Measurements from ENCODE around the gene TPST1. TPM values are rescaled to one million over a fixed set of nuclear protein-coding genes. Genes with fewer than 3 reads are reported as not detected.
"Not testable (repeated sequence)": the region's sequence is repeated elsewhere in the genome, so short reads cannot be mapped to it uniquely, and the experiment has no call there.

Gene TPST1
- total and polyA plus RNA-seq, 9 of the 15 experiments (the other 6 are each of a cell fraction or from before 2014, with no cell fraction given): 0.15 to 2.2 (median 0.53) TPM

DNA sequence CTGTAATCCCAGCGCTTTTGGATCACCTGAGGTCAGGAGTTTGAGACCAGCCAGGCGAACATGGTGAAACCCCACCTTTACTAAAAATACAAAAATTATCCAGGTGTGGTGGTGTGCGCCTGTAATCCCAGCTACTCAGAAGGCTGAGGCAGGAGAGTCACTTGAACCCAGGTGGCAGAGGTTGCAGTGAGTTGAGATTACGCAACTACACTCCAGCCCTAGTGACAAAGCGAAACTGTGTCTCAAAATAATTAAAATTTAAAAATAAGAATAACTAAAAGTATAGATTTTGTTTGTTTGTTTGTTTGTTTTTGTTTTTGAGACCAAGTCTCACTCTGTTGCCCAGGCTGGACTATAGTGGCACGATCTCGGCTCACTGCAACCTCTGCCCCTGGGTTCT, 49.1 kb upstream of the TPST1 start:
- BruUV-seq (replicated peaks); in situ Hi-C loops (cut with MboI); intact Hi-C loops (cut with micrococcal nuclease); H3K27ac ChIP-seq (ENCODE audit: extremely low read depth, low read depth, low read length); H3K9ac ChIP-seq (ENCODE audit: insufficient read depth in 1 of 2, low read depth in 2 of 2, low read length in 2 of 2); H3K4me3 ChIP-seq; H3K9me1 ChIP-seq (ENCODE audit: control insufficient read depth, insufficient read depth, low read length); ATAC-seq; H2AFZ ChIP-seq (ENCODE audit: low read depth, low read length); H3K4me1 ChIP-seq (replicated peaks in 1 of 2; ENCODE audit: control insufficient read depth in 2 of 2, insufficient read depth in 2 of 2, low read length in 2 of 2); H4K20me1 ChIP-seq (replicated peaks; ENCODE audit: control insufficient read depth, insufficient read depth, low read length); H3K27me3 ChIP-seq (ENCODE audit: control insufficient read depth in 2 of 2, insufficient read depth in 2 of 2, low read length in 2 of 2); H3K4me2 ChIP-seq (ENCODE audit: insufficient read depth, low read length); H3K79me2 ChIP-seq (ENCODE audit: control insufficient read depth, insufficient read depth, low read length); H3K9me3 ChIP-seq (replicated peaks; ENCODE audit: control insufficient read depth, insufficient read depth, low read depth, low read length); FAIRE-seq; POLR2A ChIA-PET; CTCF ChIA-PET (ENCODE audit: low intra/inter-chr PET ratio); DNase-seq (ENCODE audit: extremely low read depth in 1 of 4, low spot score in 3 of 4); TF ChIP-seq CEBPG (CRISPR knock-in tag; IDR thresholded peaks at IDR 0.05): not testable (repeated sequence)
- TF ChIP-seq CEBPG (tag; conservative IDR thresholded peaks at IDR 0.05 in 1 of 2, IDR thresholded peaks at IDR 0.05 in 1 of 2): peak in 1 of 2 experiments; percentile 92; a peak in 3 of 4 replicates
- TF ChIP-seq CEBPB (tag; IDR thresholded peaks at IDR 0.05): peak; percentile 94
- peaks cover 72% of the 10 kb centered on the region for H3K36me3 ChIP-seq (ENCODE audit: control insufficient read depth, insufficient read depth, low read length)
- WGBS (ENCODE audit: insufficient coverage, low coverage, missing lambda C conversion rate): 98% methylated on average over 7 of the region's 7 CpGs

DNA sequence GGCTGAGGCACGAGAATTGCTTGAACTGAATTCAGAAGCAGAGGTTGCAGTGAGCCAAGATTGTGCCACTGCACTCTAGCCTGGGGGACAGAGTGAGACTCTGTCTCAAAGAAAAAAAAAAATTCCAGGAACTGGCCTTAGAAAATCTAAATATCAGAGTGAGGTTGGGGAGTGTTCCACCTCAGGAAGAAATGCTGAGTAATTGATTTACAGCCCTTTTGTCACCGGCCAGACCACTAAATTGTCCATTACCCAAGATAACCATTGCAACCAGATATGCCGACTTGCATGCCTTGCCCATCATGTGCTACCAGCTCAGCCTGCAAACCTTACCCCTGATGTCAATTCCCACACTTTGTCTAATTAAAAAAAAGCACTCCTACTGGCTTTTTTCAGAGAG, 48.1 kb upstream of the TPST1 start:
- Histone ChIP-seq H3K27ac (ENCODE audit: extremely low read depth, low read depth, low read length) (no peak overlapping the region), H3K9me1 (ENCODE audit: control insufficient read depth, insufficient read depth, low read length) (no peaks in the 10 kb centered on the region), H3K79me2 (ENCODE audit: control insufficient read depth, insufficient read depth, low read length) (no peaks in the 10 kb centered on the region), H3K4me3 (no peak overlapping the region), H2AFZ (ENCODE audit: low read depth, low read length) (no peak overlapping the region), H4K20me1 (replicated peaks; ENCODE audit: control insufficient read depth, insufficient read depth, low read length) (no peaks in the 10 kb centered on the region), H3K36me3 (ENCODE audit: control insufficient read depth, insufficient read depth, low read length) (peaks cover 62% of the 10 kb centered on the region), H3K4me2 (ENCODE audit: insufficient read depth, low read length) (no peak overlapping the region), H3K4me1 (replicated peaks in 1 of 2; ENCODE audit: control insufficient read depth in 2 of 2, insufficient read depth in 2 of 2, low read length in 2 of 2) (peaks cover 6 to 9% of the 10 kb centered on the region in 2 experiments; a peak in 4 of 5 replicates), H3K9ac (ENCODE audit: insufficient read depth in 1 of 2, low read depth in 2 of 2, low read length in 2 of 2) (no peak overlapping the region; a peak in 1 of 4 replicates), H3K9me3 (replicated peaks; ENCODE audit: control insufficient read depth, insufficient read depth, low read depth, low read length) (peaks cover 4% of the 10 kb centered on the region; the same call in 1 of the 2 replicates), H3K27me3 (ENCODE audit: control insufficient read depth in 2 of 2, insufficient read depth in 2 of 2, low read length in 2 of 2) (no peaks in the 10 kb centered on the region)
- BruUV-seq (replicated peaks): no TSS peak
- FAIRE-seq (peak; percentile 80), DNase-seq (ENCODE audit: extremely low read depth in 1 of 4, low spot score in 3 of 4) (peak in 2 of 4 experiments; percentile 57 to 58), ATAC-seq (peak; percentile 73)
- ChIA-PET CTCF (ENCODE audit: low intra/inter-chr PET ratio) (no interaction called here), POLR2A (interaction anchor here (0.6 kb wide), 1 partner anchor 14 kb away, joined by 3 read pairs; no protein-coding TSS in a partner anchor)
- intact Hi-C loops (cut with micrococcal nuclease) (no loop called here), in situ Hi-C loops (cut with MboI) (no loop called here)
- 19% methylated on average over 3 of the region's 3 CpGs for WGBS (ENCODE audit: insufficient coverage, low coverage, missing lambda C conversion rate)
- TF ChIP-seq ZNF431 (CRISPR knock-in tag; IDR thresholded peaks at IDR 0.05) (no peak), HNRNPUL1 (IDR thresholded peaks at IDR 0.05; ENCODE audit: low read length) (no peak), GTF3C2 (IDR thresholded peaks at IDR 0.05; ENCODE audit: borderline replicate concordance, extremely low read depth, insufficient read length) (no peak), HDAC2 (IDR thresholded peaks at IDR 0.05) (peak; percentile 58; the same call in 1 of the 2 replicates), RBM25 (IDR thresholded peaks at IDR 0.05; ENCODE audit: low read depth, low read length, severe bottlenecking) (no peak), MCM7 (IDR thresholded peaks at IDR 0.05) (no peak), ZBED1 (IDR thresholded peaks at IDR 0.05) (no peak), IRF2 (CRISPR knock-in tag; IDR thresholded peaks at IDR 0.05) (no peak)
- TF ChIP-seq, protein P1, sequence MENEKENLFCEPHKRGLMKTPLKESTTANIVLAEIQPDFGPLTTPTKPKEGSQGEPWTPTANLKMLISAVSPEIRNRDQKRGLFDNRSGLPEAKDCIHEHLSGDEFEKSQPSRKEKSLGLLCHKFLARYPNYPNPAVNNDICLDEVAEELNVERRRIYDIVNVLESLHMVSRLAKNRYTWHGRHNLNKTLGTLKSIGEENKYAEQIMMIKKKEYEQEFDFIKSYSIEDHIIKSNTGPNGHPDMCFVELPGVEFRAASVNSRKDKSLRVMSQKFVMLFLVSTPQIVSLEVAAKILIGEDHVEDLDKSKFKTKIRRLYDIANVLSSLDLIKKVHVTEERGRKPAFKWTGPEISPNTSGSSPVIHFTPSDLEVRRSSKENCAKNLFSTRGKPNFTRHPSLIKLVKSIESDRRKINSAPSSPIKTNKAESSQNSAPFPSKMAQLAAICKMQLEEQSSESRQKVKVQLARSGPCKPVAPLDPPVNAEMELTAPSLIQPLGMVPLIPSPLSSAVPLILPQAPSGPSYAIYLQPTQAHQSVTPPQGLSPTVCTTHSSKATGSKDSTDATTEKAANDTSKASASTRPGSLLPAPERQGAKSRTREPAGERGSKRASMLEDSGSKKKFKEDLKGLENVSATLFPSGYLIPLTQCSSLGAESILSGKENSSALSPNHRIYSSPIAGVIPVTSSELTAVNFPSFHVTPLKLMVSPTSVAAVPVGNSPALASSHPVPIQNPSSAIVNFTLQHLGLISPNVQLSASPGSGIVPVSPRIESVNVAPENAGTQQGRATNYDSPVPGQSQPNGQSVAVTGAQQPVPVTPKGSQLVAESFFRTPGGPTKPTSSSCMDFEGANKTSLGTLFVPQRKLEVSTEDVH (IDR thresholded peaks at IDR 0.05; ENCODE audit: low read depth, partially characterized antibody): peak; percentile 21

Measured in K562 (cell line).